ENCODE data around the gene B3GALNT1.

B3GALNT1 gene, protein sequence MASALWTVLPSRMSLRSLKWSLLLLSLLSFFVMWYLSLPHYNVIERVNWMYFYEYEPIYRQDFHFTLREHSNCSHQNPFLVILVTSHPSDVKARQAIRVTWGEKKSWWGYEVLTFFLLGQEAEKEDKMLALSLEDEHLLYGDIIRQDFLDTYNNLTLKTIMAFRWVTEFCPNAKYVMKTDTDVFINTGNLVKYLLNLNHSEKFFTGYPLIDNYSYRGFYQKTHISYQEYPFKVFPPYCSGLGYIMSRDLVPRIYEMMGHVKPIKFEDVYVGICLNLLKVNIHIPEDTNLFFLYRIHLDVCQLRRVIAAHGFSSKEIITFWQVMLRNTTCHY

GRCh38 chr3:161104561-161105551 is at the start of gene B3GALNT1:
Gene B3GALNT1 (minus strand): TSS chr3:161105349. CDS start chr3:161086754, 18,595 bp downstream.
- peak in 2 of 3 donors; percentile 4 to 7 for DNase-seq (ENCODE audit: low read depth in 2 of 3, low spot score in 1 of 3)

GRCh38 chr3:161153480-161153879 is 48.3 kb upstream of the B3GALNT1 start:
- DNase-seq (ENCODE audit: low read depth in 2 of 3, low spot score in 1 of 3) = no peak

- no peak for DNase-seq (ENCODE audit: low read depth in 2 of 3, low spot score in 1 of 3)
Measured at GRCh38 chr3:161150001-161150525, 44.9 kb upstream of the B3GALNT1 start.

- no peak for DNase-seq (ENCODE audit: low read depth in 2 of 3, low spot score in 1 of 3)
Measured at GRCh38 chr3:161149529-161149928, 44.4 kb upstream of the B3GALNT1 start.

DNA sequence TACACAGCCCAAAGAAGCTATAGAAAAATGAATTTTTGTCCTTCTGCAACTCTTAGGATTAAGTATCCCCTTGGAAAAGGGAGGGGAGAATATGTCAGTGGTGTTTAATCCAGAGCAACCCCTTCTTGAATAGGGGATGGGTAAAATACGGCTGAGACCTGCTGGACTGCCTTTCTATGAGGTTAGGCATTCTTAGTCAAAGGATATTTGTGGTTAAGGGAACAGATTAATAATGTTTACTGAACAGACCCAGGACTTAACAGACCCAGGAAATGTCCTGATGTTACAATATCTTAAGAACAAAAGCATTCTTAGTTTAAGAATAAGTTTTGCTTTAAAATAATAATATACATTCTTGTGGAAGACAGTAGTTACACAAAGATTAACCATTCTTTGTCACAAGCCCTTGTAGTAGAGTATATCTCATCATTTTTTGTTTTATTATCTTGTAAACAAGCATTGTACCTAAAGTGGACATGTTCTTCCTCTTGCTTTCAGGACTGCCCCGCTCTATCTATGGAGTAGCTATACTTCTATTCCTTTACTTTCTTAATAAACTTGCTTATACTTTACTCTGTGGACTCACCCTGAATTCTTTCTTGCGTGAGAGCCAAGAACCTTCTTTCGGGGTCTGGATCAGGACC is 43.8 kb upstream of the B3GALNT1 start:
- no peak for DNase-seq (ENCODE audit: low read depth in 2 of 3, low spot score in 1 of 3)

DNA sequence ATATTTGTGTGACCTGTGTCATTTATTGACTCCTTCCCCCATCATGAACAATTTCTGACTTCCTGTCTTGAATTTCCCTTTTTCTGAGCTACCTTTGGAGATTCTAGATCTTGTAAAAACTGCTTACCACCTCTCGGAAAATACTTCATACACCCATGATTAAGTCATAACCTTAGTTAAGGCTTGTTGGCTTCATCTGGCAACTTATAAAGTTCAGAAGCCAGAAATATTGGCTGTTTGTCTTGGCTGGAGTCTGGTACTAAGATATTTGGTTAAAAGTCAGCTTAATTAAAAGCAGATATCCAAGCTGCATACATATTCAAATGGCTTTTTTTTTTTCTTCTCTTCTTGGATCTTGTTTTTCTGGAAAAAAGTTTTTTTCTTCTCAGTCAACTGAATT is 37.3 kb upstream of the B3GALNT1 start:
- no peak for DNase-seq (ENCODE audit: low read depth in 2 of 3, low spot score in 1 of 3)

DNA sequence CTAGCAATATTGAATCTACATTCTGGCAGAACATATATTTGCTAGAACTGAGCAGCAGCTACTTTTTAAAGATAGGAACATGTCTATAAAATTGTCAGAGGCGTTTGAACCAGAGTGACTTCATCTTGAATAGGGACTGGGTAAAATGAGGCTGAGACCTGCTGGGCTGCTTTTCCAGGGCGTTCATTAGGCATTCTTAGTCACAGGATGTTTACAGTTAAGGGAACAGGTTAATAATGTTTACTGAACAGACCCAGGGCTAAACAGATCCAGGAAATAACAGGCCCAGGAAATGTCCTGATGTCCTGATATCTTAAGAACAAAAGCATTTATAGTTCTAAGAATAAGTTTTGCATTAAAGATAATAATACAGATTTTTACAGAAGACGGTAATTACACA is 34.5 kb upstream of the B3GALNT1 start:
- no peak for DNase-seq (ENCODE audit: low read depth in 2 of 3, low spot score in 1 of 3)

DNA sequence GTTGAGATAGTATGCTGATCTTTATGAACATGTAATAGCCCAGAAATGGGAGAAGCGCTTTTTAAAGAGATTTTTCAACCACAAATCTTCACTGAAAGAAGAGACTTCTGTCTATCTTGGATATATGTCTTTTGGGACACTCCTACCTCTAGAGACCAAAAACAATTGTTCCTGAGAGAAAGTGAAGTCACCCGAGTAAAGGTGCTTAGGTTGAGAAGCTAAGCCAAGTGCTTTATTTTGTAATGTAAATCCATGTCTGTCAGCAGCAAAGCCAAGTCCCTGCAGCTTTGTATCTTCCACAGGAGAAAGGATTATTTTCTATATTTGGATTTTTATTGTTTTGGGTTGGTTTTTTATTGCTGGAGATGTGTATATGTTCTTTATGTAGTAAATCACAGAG is 32.1 kb upstream of the B3GALNT1 start:
- DNase-seq (ENCODE audit: low read depth in 2 of 3, low spot score in 1 of 3) = no peak

DNA sequence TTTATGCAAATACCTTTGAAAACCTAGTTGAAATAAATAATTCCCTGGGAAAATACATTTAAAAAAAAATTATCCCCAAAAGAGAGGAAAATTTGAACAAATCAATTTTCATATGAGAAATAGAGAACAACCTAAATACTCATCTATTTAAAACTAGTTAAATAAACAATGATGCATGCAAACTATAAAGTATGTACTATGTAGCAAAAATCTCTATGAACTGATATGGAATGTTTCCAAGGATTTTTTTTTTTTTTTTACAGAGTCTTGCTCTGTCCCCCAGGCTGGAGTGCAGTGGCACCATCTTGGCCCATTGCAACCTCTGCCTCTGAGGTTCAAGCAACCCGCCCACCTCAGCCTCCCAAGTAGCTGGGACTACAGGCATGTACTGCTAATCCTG is 27.2 kb upstream of the B3GALNT1 start:
- DNase-seq (ENCODE audit: low read depth in 2 of 3, low spot score in 1 of 3) = no peak

DNA sequence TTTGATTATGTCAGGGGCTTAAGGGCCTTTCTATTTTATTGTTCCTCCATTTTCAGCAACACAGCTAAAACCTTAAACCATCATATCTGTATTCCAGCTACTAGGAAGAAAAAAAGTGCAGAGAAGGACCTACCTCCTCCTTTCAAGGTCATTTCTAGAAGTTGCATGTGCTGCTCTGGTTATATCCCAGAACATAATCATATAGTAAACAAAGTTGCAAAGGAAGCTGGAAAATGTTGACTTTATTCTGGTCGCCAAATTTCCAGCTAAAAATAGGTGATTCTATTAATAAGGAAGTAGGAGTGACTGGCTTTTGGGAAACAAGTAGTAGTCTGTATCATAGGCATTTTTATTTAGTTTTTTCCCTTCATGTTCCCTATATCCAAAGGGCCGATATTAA is 21.3 kb upstream of the B3GALNT1 start:
- DNase-seq (ENCODE audit: low read depth in 2 of 3, low spot score in 1 of 3) = no peak

DNA sequence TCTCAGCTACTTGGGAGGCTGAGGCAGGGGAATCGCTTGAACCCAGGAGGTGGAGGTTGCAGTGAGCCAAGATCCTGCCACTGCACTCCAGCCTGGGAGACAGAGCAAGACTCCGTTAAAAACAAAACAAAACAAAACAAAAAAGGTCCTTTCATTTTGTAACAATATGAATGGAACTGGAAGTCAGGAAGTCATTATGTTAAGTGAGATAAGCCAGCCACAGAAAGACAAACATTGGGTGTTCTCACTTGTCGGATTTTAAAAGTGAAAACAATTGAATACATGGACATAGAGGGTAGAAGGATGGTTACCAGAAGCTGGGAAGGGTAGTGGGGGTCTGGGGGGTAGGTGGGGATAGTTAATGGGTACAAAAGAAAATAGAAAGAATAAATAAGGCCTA is 12.5 kb upstream of the B3GALNT1 start:
- no peak for DNase-seq (ENCODE audit: low read depth in 2 of 3, low spot score in 1 of 3)

DNA sequence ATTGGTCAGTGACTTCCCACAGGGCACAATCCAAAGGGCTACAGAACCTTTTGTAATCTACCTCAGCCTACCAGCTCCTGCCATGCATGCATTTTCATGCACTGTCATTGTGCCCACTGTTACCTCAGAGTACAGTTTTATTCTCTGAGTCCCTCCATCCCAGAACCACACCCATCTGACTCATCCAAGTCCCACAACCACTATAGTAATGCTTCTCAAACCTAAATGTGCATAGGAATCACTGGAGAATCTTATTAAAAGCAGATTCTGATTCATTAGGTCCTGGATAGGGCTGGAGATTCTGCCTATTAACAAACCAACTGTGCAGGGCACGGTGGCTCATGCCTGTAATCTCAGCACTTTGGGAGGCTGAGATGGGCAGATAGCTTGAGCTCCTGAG is 3.7 kb upstream of the B3GALNT1 start:
- DNase-seq (ENCODE audit: low read depth in 2 of 3, low spot score in 1 of 3) = no peak

DNA sequence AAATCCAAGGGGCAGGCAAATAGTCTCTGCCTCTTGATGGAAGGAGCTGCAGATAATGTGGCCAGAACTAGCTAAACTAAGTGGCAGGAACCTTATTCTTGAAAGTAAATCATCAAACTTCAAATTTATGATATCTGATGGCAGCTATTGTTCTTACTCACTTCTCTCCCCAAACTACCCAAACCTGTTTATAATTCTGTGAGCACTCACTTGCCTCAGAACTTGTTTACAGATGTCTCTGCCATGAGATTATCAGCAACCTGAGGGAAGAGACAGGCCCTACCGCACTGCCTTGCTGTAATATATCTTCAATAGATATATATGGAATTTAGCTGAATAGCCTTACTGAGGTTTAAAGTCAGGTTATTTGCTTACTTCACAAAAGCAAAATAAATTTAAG is 2.2 kb upstream of the B3GALNT1 start:
- DNase-seq (ENCODE audit: low read depth in 2 of 3, low spot score in 1 of 3) = no peak

DNA sequence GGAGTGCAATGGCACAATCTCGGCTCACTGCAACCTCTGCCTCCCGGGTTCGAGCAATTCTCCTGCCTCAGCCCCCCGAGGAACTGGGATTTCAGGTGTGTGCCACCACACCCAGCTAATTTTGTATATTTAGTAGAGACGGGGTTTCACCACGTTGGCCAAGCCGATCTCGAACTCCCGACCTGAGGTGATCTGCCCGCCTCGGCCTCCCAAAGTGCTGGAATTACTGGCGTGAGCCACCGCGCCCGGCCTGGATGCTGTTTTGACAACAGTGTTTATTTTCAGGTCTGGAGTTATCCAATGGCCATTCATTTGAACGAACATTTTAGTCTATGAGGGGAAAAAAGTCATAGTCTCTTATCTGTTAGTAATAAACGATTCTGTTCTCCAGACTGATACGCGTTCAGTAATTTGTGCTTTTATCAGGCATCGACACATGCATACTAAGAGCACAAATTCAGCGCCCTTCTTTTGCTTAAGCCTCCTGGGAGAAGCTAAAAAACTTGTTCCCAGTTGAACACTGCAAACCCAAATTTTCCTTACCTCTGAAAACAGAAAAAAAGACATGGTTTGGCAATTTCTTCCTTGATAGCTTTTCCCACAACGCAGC is 1.3 kb downstream of the B3GALNT1 start:
- no peak for DNase-seq (ENCODE audit: low read depth in 2 of 3, low spot score in 1 of 3)

GRCh38 chr3:161101609-161102008 is 3.5 kb downstream of the B3GALNT1 start:
- no peak for DNase-seq (ENCODE audit: low read depth in 2 of 3, low spot score in 1 of 3)

DNA sequence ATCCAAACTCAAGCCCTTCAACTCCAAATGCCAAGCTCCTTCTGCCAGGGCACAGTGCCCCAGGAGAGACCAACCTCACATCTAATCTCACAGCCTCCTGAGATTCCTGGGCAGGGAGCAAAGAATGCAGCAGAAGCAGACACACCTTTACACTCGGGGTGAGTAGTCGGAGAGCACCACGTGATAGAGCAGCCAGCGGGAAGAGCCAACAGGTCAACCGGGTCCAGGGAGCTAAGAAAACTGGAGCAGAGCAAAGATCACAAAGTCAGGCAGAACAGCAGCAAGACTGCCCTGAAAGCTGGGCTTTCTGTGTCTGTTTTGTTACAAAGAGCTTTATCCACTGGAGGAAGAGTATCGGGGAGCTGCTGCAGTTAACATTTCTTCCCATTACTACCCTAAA is 4.2 kb downstream of the B3GALNT1 start:
- no peak for DNase-seq (ENCODE audit: low read depth in 2 of 3, low spot score in 1 of 3)

DNA sequence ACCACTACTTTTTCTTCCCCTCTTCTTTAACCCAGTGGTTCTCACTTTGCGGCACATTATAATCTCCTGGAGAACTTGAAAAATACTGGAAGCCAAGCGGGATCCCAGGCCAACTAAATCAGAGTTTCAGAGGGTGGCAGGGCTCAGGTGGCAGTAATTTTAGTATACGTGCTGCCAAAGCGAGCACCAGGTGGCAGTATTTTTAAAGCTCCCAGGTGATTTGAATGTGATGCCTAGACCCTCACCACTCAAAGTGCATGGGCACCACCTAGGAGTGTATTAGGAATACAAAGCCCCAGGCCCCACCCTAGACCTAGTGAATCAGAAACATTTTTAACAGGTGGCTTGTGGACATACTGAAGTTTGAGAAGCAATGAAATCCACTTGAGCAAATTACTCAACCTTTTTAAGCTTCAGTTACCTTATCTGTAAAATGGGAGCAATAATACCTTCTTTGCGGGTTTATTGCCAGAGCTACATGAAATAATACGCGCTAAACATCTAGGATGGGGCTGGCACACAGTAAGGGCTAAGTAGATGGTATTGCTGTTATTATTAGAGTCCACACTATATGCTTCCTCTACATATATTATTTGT is 8.3 kb downstream of the B3GALNT1 start:
- DNase-seq (ENCODE audit: low read depth in 2 of 3, low spot score in 1 of 3) = no peak

- DNase-seq (ENCODE audit: low read depth in 2 of 3, low spot score in 1 of 3) = no peak
Measured at GRCh38 chr3:161093895-161094294, 11.3 kb downstream of the B3GALNT1 start.

DNA sequence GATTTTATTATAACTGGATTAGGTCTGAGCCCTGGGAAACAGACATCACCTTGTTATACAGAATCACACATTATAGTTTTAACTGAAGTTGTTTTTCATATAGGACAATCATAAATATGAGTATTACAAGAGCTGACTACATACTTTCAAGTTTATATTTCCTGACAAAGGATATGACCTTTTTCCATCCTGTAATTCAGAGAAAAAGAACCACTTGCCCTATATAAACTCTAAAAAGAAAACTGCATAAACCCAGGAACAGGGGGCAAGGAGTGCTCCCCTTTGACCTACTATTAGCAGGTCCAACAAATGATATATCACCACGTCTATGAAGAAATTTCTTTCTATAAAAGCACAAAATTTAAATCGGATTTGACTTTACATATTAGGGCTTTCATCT is 20.9 kb downstream of the B3GALNT1 start:
- DNase-seq (ENCODE audit: low read depth in 2 of 3, low spot score in 1 of 3) = no peak

DNA sequence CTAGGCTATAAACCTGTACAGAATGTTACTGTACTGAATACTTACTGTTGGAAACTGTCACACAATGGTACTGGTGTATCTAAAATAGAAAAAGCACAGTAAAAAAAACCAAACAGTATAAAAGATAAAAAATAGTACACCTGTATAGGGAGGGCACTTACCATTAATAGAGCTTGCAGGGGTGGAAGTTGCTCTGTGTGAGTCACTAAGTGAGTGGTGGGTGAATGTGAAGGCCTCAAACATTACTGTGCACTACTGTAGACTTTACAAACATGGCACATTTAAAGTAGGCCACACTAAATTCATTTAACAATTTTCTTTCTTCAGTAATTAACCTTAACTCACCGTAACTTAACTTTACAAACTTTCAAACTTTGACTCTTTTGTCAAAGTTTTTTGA is 22.0 kb downstream of the B3GALNT1 start:
- DNase-seq (ENCODE audit: low read depth in 2 of 3, low spot score in 1 of 3) = no peak

GRCh38 chr3:161082063-161082462 is 23.1 kb downstream of the B3GALNT1 start:
- no peak for DNase-seq (ENCODE audit: low read depth in 2 of 3, low spot score in 1 of 3)
